H1 (cell line): ENCODE data around the gene RFTN2. TPM values are rescaled to one million over a fixed set of nuclear protein-coding genes. Genes with fewer than 3 reads are reported as not detected.
A peak's percentile ranks its signal among the peaks of the same experiment; 100 is the strongest.

Experiments used
- CTCF ChIA-PET: fragments of 300-600 bp; sonication (Branson Sonifier 250); formaldehyde crosslinking; loops from one replicate; lab custom pipeline; 2021; ENCODE audit not compliant: partially characterized antibody; lab: Charles Lee
- POLR2A ChIA-PET: fragments of 300-600 bp; sonication (Branson Sonifier 250); formaldehyde crosslinking; loops from one replicate; lab custom pipeline; 2021; ENCODE audit warnings: inconsistent platforms; ENCODE audit not compliant: partially characterized antibody; lab: Charles Lee
- DNase-seq, 2 experiments: peaks; one replicate each; pipeline versions ENCODE4 v3.0.0 to v3.0.0-alpha.2; 2010 to 2022; ENCODE audit warnings: low spot score in 2 of 2, low read depth in 1 of 2, mixed read lengths in 1 of 2
- FAIRE-seq: peaks from 2 replicates; lab custom pipeline; 2011; peaks lifted over from hg19 to GRCh38; lab: Jason Lieb, UNC
- H2AFZ ChIP-seq: 2 replicates; pipeline ENCODE4 v1.8.1; 2012; ENCODE audit warnings: low read length, inconsistent platforms
- H2AK5ac ChIP-seq: 2 replicates; pipeline ENCODE4 v1.6.1; 2013; ENCODE audit warnings: low read depth, low read length
- H2BK120ac ChIP-seq: replicated peaks from 2 replicates; pipeline ENCODE3; 2013; ENCODE audit warnings: low read depth, low read length, inconsistent platforms
- H2BK12ac ChIP-seq: 2 replicates; pipeline ENCODE4 v1.6.1; 2013; ENCODE audit warnings: low read depth, low read length
- H2BK15ac ChIP-seq: 2 replicates; pipeline ENCODE4 v1.6.1; 2013; ENCODE audit warnings: low read length
- H2BK20ac ChIP-seq: 2 replicates; pipeline ENCODE4 v1.6.1; 2013; ENCODE audit warnings: low read length
- H2BK5ac ChIP-seq: 2 replicates; pipeline ENCODE4 v1.6.1; 2013; ENCODE audit warnings: low read depth, low read length
- H3K14ac ChIP-seq: 2 replicates; pipeline ENCODE4 v1.6.1; 2013; ENCODE audit warnings: inconsistent platforms; ENCODE audit not compliant: insufficient read length
- H3K18ac ChIP-seq: 2 replicates; pipeline ENCODE4 v1.6.1; 2013; ENCODE audit warnings: low read length; ENCODE audit errors: extremely low read depth
- H3K23ac ChIP-seq: 2 replicates; pipeline ENCODE4 v1.6.1; 2013; ENCODE audit warnings: inconsistent platforms; ENCODE audit not compliant: insufficient read length
- H3K23me2 ChIP-seq: 2 replicates; pipeline ENCODE4 v1.6.1; 2013; ENCODE audit warnings: low read depth, low read length
- H3K27ac ChIP-seq: 2 replicates; pipeline ENCODE4 v1.6.1; 2011; ENCODE audit warnings: low read depth, low read length, inconsistent platforms
- H3K27me3 ChIP-seq, 4 experiments: replicated peaks in 1 of 4; 1 replicate in 1 of 4; 2 replicates in 3 of 4; pipeline versions ENCODE4 v1.6.1 to v1.8.1; 2011 to 2013; ENCODE audit warnings: low read length in 3 of 4, mild to moderate bottlenecking in 3 of 4, inconsistent platforms in 2 of 4, mixed read lengths in 2 of 4, moderate library complexity in 1 of 4; ENCODE audit not compliant: control insufficient read depth in 3 of 4, insufficient read depth in 3 of 4; ENCODE audit errors: extremely low read depth in 1 of 4
- H3K36me3 ChIP-seq, 4 experiments: 2 replicates each; pipeline versions ENCODE4 v1.6.1 to v1.8.1; 2011 to 2013; ENCODE audit warnings: mild to moderate bottlenecking in 4 of 4, low read length in 3 of 4, moderate library complexity in 2 of 4, control low read depth in 1 of 4, inconsistent platforms in 1 of 4; ENCODE audit not compliant: insufficient read depth in 4 of 4, control insufficient read depth in 2 of 4
- H3K4ac ChIP-seq: replicated peaks from 2 replicates; pipeline ENCODE3; 2013; ENCODE audit warnings: low read length, low read depth, mixed read lengths, inconsistent platforms; ENCODE audit not compliant: insufficient read length
- H3K4me1 ChIP-seq, 4 experiments: replicated peaks in 1 of 4; 1 replicate in 1 of 4; 2 replicates in 3 of 4; pipeline versions ENCODE4 v1.6.1 to v1.8.1; 2011 to 2013; ENCODE audit warnings: low read length in 3 of 4, inconsistent platforms in 2 of 4, mixed read lengths in 1 of 4; ENCODE audit not compliant: insufficient read depth in 4 of 4, control insufficient read depth in 3 of 4
- H3K4me2 ChIP-seq, 2 experiments: 2 replicates each; pipeline versions ENCODE4 v1.6.1 to v1.8.1; 2011 to 2013; ENCODE audit warnings: low read depth in 2 of 2, low read length in 2 of 2, control low read depth in 1 of 2, inconsistent platforms in 1 of 2, mild to moderate bottlenecking in 1 of 2; ENCODE audit not compliant: insufficient read depth in 1 of 2
- H3K4me3 ChIP-seq, 4 experiments: fragments of 200-600, 300-600 bp in 1 of 4; sonication (generic), shearing (Covaris generic), sonication (Bioruptor Twin) in 1 of 4; 2 replicates each; pipeline versions ENCODE4 v1.5.1 to v1.8.1; 2011 to 2016; ENCODE audit warnings: low read length in 4 of 4, low read depth in 3 of 4, control low read depth in 2 of 4, inconsistent platforms in 2 of 4, mild to moderate bottlenecking in 2 of 4, mixed read lengths in 1 of 4, moderate library complexity in 1 of 4; ENCODE audit not compliant: insufficient read depth in 2 of 4; ENCODE audit errors: extremely low read depth in 1 of 4
- H3K56ac ChIP-seq: replicated peaks from 2 replicates; pipeline ENCODE3; 2013; ENCODE audit warnings: low read depth, mild to moderate bottlenecking, mixed read lengths, low read length, inconsistent platforms; ENCODE audit not compliant: insufficient read length
- H3K79me1 ChIP-seq: 2 replicates; pipeline ENCODE4 v1.6.1; 2013; ENCODE audit warnings: low read depth, low read length, control low read depth
- H3K79me2 ChIP-seq, 2 experiments: 2 replicates each; pipeline versions ENCODE4 v1.6.1 to v1.8.1; 2012 to 2013; ENCODE audit warnings: low read length in 2 of 2, mild to moderate bottlenecking in 2 of 2, inconsistent platforms in 1 of 2; ENCODE audit not compliant: insufficient read depth in 2 of 2, control insufficient read depth in 1 of 2
- H3K9ac ChIP-seq, 4 experiments: replicated peaks in 1 of 4; 1 replicate in 1 of 4; 2 replicates in 3 of 4; pipeline versions ENCODE4 v1.6.1 to v1.8.1; 2011 to 2013; ENCODE audit warnings: low read depth in 3 of 4, low read length in 3 of 4, control low read depth in 2 of 4, mild to moderate bottlenecking in 2 of 4, moderate library complexity in 2 of 4, inconsistent platforms in 1 of 4; ENCODE audit errors: extremely low read depth in 1 of 4
- H3K9me3 ChIP-seq, 2 experiments: 2 replicates each; pipeline versions ENCODE4 v1.6.1 to v1.8.1; 2012 to 2013; ENCODE audit warnings: mild to moderate bottlenecking in 2 of 2, moderate library complexity in 2 of 2, control low read depth in 1 of 2, inconsistent platforms in 1 of 2, low read depth in 1 of 2, low read length in 1 of 2, mixed read lengths in 1 of 2; ENCODE audit not compliant: insufficient read depth in 2 of 2
- H4K20me1 ChIP-seq, 2 experiments: replicated peaks in 1 of 2; 2 replicates each; pipeline versions ENCODE3 to v1.8.1; 2011 to 2013; ENCODE audit warnings: inconsistent platforms in 2 of 2, low read length in 2 of 2, mild to moderate bottlenecking in 1 of 2; ENCODE audit not compliant: insufficient read depth in 2 of 2, control insufficient read depth in 1 of 2
- H4K5ac ChIP-seq: 2 replicates; pipeline ENCODE4 v1.6.1; 2013; ENCODE audit warnings: low read length, low read depth, mixed read lengths, inconsistent platforms; ENCODE audit not compliant: insufficient read length
- H4K8ac ChIP-seq: 2 replicates; pipeline ENCODE4 v1.8.0; 2013; ENCODE audit warnings: mild to moderate bottlenecking, moderate library complexity, low read length, inconsistent platforms; ENCODE audit not compliant: insufficient read depth; ENCODE audit errors: extremely low read depth
- H4K91ac ChIP-seq: replicated peaks from 2 replicates; pipeline ENCODE3; 2013; ENCODE audit warnings: low read length, mixed read lengths, inconsistent platforms; ENCODE audit not compliant: insufficient read length
- ASH2L ChIP-seq: fragments of 200-600, 300-600 bp; sonication (generic); IDR thresholded peaks from one replicate; pipeline ENCODE4 v1.7.1; 2017; ENCODE audit warnings: low read length
- BRCA1 ChIP-seq: IDR thresholded peaks from 2 replicates; pipeline ENCODE4 v1.6.1; 2012; ENCODE audit warnings: low read depth, low read length, improper control_type of control experiment
- JUND ChIP-seq: IDR thresholded peaks from 2 replicates; pipeline ENCODE4 v1.6.1; 2011; ENCODE audit warnings: mild to moderate bottlenecking, improper control_type of control experiment, low read length
- WGBS, 2 experiments: shearing (Covaris generic) in 1 of 2; methylation state at CpG; one replicate each; pipeline versions ENCODE4 v1.1.6 to v1.1.7; 2013 to 2015; ENCODE audit warnings: low lambda C conversion rate in 2 of 2, mixed read lengths in 2 of 2, inconsistent platforms in 1 of 2, low coverage in 1 of 2, missing lambda C conversion rate in 1 of 2; ENCODE audit not compliant: insufficient replicate concordance in 2 of 2, insufficient coverage in 1 of 2, insufficient read length in 1 of 2; ENCODE audit errors: extremely low coverage in 1 of 2, missing lambda C conversion rate in 1 of 2; 5-methylcytosine and 5-hydroxymethylcytosine counted together
- polyA plus RNA-seq, 7 experiments: library from polyadenylated mRNA; depleted of rRNA in 3 of 7; stranded (reverse) in 5 of 7; unstranded in 2 of 7; fragments of >200 nt in 5 of 7; fragments of 200-250 nt in 2 of 7; gene quantifications; 1 replicate in 5 of 7; 2 replicates in 1 of 7; 4 replicates in 1 of 7; pipeline versions ENCODE4 v1.2.1 to v1.2.3, GENCODE V29; 2011 to 2013; ENCODE audit warnings: missing spikeins in 2 of 7, mixed read lengths in 2 of 7
- total RNA-seq: library from RNA; stranded (reverse); fragmentation: NEBNext Ultra II Directional; extraction: Animal tissue kit (Norgen Biotek cat#: 25700); gene quantifications from 2 replicates; pipeline ENCODE4 v1.2.1, GENCODE V29; 2021

RFTN2 gene
- total and polyA plus RNA-seq, 2 of the 8 experiments (the other 6 are each of a cell fraction or from before 2014, with no cell fraction given), result 2.3 to 2.4 TPM

GRCh38 chr2:197675711-197676188 is 363 bp upstream of the RFTN2 start:
- ChIA-PET CTCF (no interaction called here), POLR2A (interaction anchor here (2.0 kb wide), 1 partner anchor 176 kb away, joined by 5 read pairs; the partner anchor contains the start of genes HSPD1 and HSPE1)
- Histone ChIP-seq H3K9ac (peak overlapping the region in 1 of 4 experiments; percentile 20; a peak in 1 of 7 replicates), H3K79me1 (no peaks in the 10 kb centered on the region), H2BK15ac (no peak overlapping the region), H3K27me3 (no peaks in the 10 kb centered on the region), H3K4me3 (peak overlapping the region in 3 of 4 experiments; percentile 19 to 56 (median 31); a peak in 5 of 8 replicates), H3K79me2 (no peaks in the 10 kb centered on the region), H3K18ac (no peak overlapping the region; the same call in 1 of the 2 replicates), H3K4ac (no peak overlapping the region), H2BK120ac (no peak overlapping the region), H2AK5ac (no peak overlapping the region), H3K14ac (no peak overlapping the region), H3K23me2 (no peaks in the 10 kb centered on the region), H3K23ac (no peak overlapping the region), H3K4me2 (peak overlapping the region; percentile 8 to 69; a peak in 3 of 4 replicates), H3K36me3 (no peaks in the 10 kb centered on the region), H2BK20ac (no peak overlapping the region), H4K5ac (no peak overlapping the region), H3K9me3 (no peaks in the 10 kb centered on the region), H2AFZ (peak overlapping the region; percentile 70; the same call in 1 of the 2 replicates), H4K8ac (no peak overlapping the region), H3K56ac (no peak overlapping the region), H2BK12ac (no peak overlapping the region), H3K4me1 (peaks cover 0 to 8% (median 4%) of the 10 kb centered on the region in 4 experiments; a peak in 5 of 7 replicates), H2BK5ac (no peak overlapping the region), H4K20me1 (no peaks in the 10 kb centered on the region), H4K91ac (no peak overlapping the region), H3K27ac (no peak overlapping the region)
- FAIRE-seq (no peak), DNase-seq (no peak)
- 4% methylated on average over 5 of the region's 6 CpGs; no CpG with 5 or more reads in 1 of the 2 experiments for WGBS, 2 experiments
- TF ChIP-seq ASH2L (peak; percentile 33), BRCA1 (no peak), JUND (peak; percentile 83)
